ENCODE results near the gene ESYT1. TPM values are rescaled to one million over a fixed set of nuclear protein-coding genes. Genes with fewer than 3 reads are reported as not detected.
A peak's percentile ranks its signal among the peaks of the same experiment; 100 is the strongest.

The ESYT1 gene
- total RNA-seq, 2 donors from 2014 or later = 97.0 to 118 TPM

DNA sequence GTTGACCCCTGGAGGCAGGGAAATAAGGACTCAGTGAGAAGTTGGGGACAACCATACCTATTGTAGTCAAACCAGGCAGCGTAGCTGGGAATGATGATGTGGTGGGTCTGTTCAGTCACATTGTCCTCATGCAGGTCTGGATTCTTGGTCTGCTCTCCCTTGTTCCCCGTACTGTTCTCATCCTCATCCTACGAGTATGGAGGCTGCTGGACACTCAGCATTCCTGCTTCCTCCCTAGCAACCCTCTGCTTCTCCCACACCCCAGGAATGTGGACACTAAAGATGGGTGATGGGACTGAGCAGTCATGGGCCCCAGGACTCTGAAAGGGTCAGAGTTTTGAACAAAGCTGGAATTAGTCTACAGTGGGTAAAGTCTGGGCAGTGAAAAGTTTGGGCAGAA is 50.3 kb downstream of the ESYT1 start:
- Histone ChIP-seq H3K36me3 (ENCODE audit: control insufficient read depth, insufficient read depth, low read length) (peaks cover 85% of the 10 kb centered on the region), H3K4me1 (ENCODE audit: control insufficient read depth, insufficient read depth, low read length) (no peaks in the 10 kb centered on the region), H3K9me3 (ENCODE audit: control insufficient read depth, low read length) (peaks cover 8% of the 10 kb centered on the region), H3K27ac (ENCODE audit: low read depth, low read length) (no peak overlapping the region), H3K4me3 (ENCODE audit: low read length) (no peak overlapping the region), H3K27me3 (ENCODE audit: control insufficient read depth, insufficient read depth, low read length, poor library complexity, severe bottlenecking) (no peaks in the 10 kb centered on the region), H3K9ac (ENCODE audit: extremely low read depth, low read length, poor library complexity, severe bottlenecking) (no peak overlapping the region)
- TF ChIP-seq, protein P1, sequence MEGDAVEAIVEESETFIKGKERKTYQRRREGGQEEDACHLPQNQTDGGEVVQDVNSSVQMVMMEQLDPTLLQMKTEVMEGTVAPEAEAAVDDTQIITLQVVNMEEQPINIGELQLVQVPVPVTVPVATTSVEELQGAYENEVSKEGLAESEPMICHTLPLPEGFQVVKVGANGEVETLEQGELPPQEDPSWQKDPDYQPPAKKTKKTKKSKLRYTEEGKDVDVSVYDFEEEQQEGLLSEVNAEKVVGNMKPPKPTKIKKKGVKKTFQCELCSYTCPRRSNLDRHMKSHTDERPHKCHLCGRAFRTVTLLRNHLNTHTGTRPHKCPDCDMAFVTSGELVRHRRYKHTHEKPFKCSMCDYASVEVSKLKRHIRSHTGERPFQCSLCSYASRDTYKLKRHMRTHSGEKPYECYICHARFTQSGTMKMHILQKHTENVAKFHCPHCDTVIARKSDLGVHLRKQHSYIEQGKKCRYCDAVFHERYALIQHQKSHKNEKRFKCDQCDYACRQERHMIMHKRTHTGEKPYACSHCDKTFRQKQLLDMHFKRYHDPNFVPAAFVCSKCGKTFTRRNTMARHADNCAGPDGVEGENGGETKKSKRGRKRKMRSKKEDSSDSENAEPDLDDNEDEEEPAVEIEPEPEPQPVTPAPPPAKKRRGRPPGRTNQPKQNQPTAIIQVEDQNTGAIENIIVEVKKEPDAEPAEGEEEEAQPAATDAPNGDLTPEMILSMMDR (conservative IDR thresholded peaks at IDR 0.05) = no peak
- DNase-seq = no peak
- WGBS, 2 experiments (ENCODE audit: insufficient coverage in 1 of 2, insufficient read length in 1 of 2) = 60 to 100% methylated on average over 2 to 3 of the region's 3 CpGs
- Mint-ChIP-seq H3K4me3 (no peak overlapping the region), H3K9me3 (no peaks in the 10 kb centered on the region), H3K36me3 (ENCODE audit: low read depth) (peaks cover 85% of the 10 kb centered on the region), H3K27ac (peak overlapping the region; percentile 26), H3K4me1 (no peaks in the 10 kb centered on the region), H3K27me3 (ENCODE audit: insufficient read depth) (no peaks in the 10 kb centered on the region)

DNA sequence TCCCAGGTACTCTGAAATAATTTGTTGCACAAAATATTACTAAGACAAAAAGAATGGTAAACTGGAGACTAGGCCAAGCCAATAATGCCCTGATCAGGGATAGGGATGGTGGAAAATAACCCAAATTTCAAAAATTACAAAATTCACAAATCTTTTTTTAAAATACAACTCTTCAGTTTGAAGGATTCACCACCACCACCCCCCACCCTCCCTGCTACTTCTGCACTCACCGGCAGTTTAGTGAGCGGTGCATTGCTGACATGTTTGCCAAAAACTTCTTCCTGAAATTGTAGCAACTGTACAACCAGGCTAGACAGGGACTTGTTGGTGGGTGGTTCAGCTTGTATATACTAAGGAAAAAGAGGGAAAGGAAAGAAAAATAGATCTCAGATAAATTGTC is 58.9 kb downstream of the ESYT1 start:
- Mint-ChIP-seq H3K4me3 (no peak overlapping the region), H3K27ac (no peak overlapping the region), H3K4me1 (peaks cover 12% of the 10 kb centered on the region), H3K27me3 (ENCODE audit: insufficient read depth) (no peaks in the 10 kb centered on the region), H3K9me3 (no peaks in the 10 kb centered on the region), H3K36me3 (ENCODE audit: low read depth) (peaks cover 44% of the 10 kb centered on the region)
- H3K36me3 ChIP-seq (ENCODE audit: control insufficient read depth, insufficient read depth, low read length) = peaks cover 53% of the 10 kb centered on the region
- H3K4me3 ChIP-seq (ENCODE audit: low read length) = no peak overlapping the region
- H3K4me1 ChIP-seq (ENCODE audit: control insufficient read depth, insufficient read depth, low read length) = peaks cover 5% of the 10 kb centered on the region
- no peaks in the 10 kb centered on the region for H3K9me3 ChIP-seq (ENCODE audit: control insufficient read depth, low read length)
- 100% methylated on average over 2 of the region's 2 CpGs; no CpG with 5 or more reads in 1 of the 2 experiments for WGBS, 2 experiments (ENCODE audit: insufficient coverage in 1 of 2, insufficient read length in 1 of 2)
- no peak overlapping the region for H3K9ac ChIP-seq (ENCODE audit: extremely low read depth, low read length, poor library complexity, severe bottlenecking)
- H3K27me3 ChIP-seq (ENCODE audit: control insufficient read depth, insufficient read depth, low read length, poor library complexity, severe bottlenecking) = no peaks in the 10 kb centered on the region
- DNase-seq = no peak
- no peak overlapping the region for H3K27ac ChIP-seq (ENCODE audit: low read depth, low read length)
- TF ChIP-seq, protein P1 (conservative IDR thresholded peaks at IDR 0.05) = no peak

DNA sequence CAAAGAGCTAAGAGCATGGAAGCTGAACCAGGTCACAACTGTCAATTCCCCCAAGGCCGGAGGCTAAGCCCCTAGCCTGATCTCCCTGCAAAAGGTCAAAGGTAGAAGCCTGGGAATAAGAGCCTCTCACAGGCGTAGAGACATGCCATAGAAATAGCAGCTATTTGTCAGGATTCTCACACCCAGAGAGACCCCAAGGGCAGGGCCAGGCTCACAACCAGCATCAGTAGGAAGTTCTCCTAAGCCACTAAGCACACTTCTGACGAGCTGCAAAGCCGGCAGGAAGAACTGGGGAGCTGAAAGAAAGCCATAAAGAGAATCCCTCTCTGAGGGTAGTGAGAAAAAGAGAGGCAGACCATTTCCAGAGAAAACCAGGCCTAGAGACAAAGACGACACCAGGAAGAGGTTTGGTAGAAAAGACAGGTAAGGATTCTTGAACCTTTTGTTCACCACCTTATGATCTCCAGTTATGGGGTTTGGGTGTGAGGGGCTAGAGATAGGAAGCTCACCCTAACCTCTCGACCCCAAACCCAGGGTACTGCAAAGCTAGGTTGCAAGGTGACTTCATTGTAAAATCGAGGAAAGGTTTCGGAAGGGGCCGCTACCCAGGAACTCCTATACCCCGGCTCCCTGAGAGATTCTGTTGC is 60.2 kb downstream of the ESYT1 start:
- Histone ChIP-seq H3K27me3 (ENCODE audit: control insufficient read depth, insufficient read depth, low read length, poor library complexity, severe bottlenecking) (no peaks in the 10 kb centered on the region), H3K9ac (ENCODE audit: extremely low read depth, low read length, poor library complexity, severe bottlenecking) (peak overlapping the region; percentile 74), H3K4me3 (ENCODE audit: low read length) (peak overlapping the region; percentile 90), H3K27ac (ENCODE audit: low read depth, low read length) (peak overlapping the region; percentile 84), H3K36me3 (ENCODE audit: control insufficient read depth, insufficient read depth, low read length) (peaks cover 45% of the 10 kb centered on the region), H3K9me3 (ENCODE audit: control insufficient read depth, low read length) (no peaks in the 10 kb centered on the region), H3K4me1 (ENCODE audit: control insufficient read depth, insufficient read depth, low read length) (peaks cover 5% of the 10 kb centered on the region)
- Mint-ChIP-seq H3K27me3 (ENCODE audit: insufficient read depth) (no peaks in the 10 kb centered on the region), H3K4me1 (peaks cover 12% of the 10 kb centered on the region), H3K4me3 (peak overlapping the region; percentile 97), H3K27ac (peak overlapping the region; percentile 92), H3K36me3 (ENCODE audit: low read depth) (peaks cover 38% of the 10 kb centered on the region), H3K9me3 (no peaks in the 10 kb centered on the region)
- peak; percentile 79 for DNase-seq
- WGBS, 2 experiments (ENCODE audit: insufficient coverage in 1 of 2, insufficient read length in 1 of 2) = 14 to 16% methylated on average over 8 to 10 of the region's 10 CpGs
- TF ChIP-seq, protein P1 (conservative IDR thresholded peaks at IDR 0.05) = no peak

All from endodermal cell (in vitro differentiated cells).